CD4-positive, alpha-beta memory T cell (primary cell): ENCODE results near the gene KRT4. TPM values are rescaled to one million over a fixed set of nuclear protein-coding genes. Genes with fewer than 3 reads are reported as not detected.
A peak's percentile ranks its signal among the peaks of the same experiment; 100 is the strongest.

Experiments used
- CTCF ChIA-PET: fragments of 350-600 bp; sonication (Branson Sonifier 250); formaldehyde crosslinking; loops from one replicate; lab custom pipeline; 2021; ENCODE audit warnings: inconsistent platforms; ENCODE audit not compliant: partially characterized antibody; lab: Charles Lee
- POLR2A ChIA-PET: fragments of 350-600 bp; sonication (Branson Sonifier 250); formaldehyde crosslinking; loops from one replicate; lab custom pipeline; 2021; ENCODE audit not compliant: partially characterized antibody; lab: Charles Lee
- DNase-seq, 5 donors: peaks; one replicate each; pipeline versions ENCODE4 v3.0.0 to v3.0.0-alpha.2; 2020 to 2022; ENCODE audit warnings: mixed read lengths in 1 of 5
- H3K27ac ChIP-seq: one replicate; pipeline ENCODE4 v1.7.0; 2013; ENCODE audit warnings: low read depth, low read length
- H3K27me3 ChIP-seq: 2 replicates; pipeline ENCODE4 v1.7.0; 2013; ENCODE audit warnings: mild to moderate bottlenecking, low read length, moderate library complexity; ENCODE audit not compliant: insufficient read depth
- H3K36me3 ChIP-seq: 2 replicates; pipeline ENCODE4 v1.7.0; 2013; ENCODE audit warnings: mild to moderate bottlenecking, low read length, moderate library complexity; ENCODE audit not compliant: insufficient read depth
- H3K4me1 ChIP-seq: 2 replicates; pipeline ENCODE4 v1.7.0; 2013; ENCODE audit warnings: mild to moderate bottlenecking, low read length, moderate library complexity; ENCODE audit not compliant: insufficient read depth
- H3K4me3 ChIP-seq, 2 donors: one replicate each; pipeline ENCODE4 v1.7.0; 2013; ENCODE audit warnings: low read length in 2 of 2, mild to moderate bottlenecking in 1 of 2
- H3K9me3 ChIP-seq, 2 donors: one replicate each; pipeline ENCODE4 v1.7.0; 2013; ENCODE audit warnings: low read length in 2 of 2, control low read depth in 1 of 2; ENCODE audit not compliant: control insufficient read depth in 1 of 2
- H3K27ac Mint-ChIP-seq, 7 donors: one replicate each; pipeline ENCODE4 v1.8.0; 2020 to 2021; ENCODE audit warnings: mixed read lengths in 7 of 7, mild to moderate bottlenecking in 6 of 7, inconsistent platforms in 3 of 7, moderate library complexity in 3 of 7
- H3K27me3 Mint-ChIP-seq, 2 donors: one replicate each; pipeline ENCODE4 v1.8.0; 2020 to 2021; ENCODE audit warnings: mixed read lengths in 2 of 2
- H3K36me3 Mint-ChIP-seq, 2 donors: one replicate each; pipeline ENCODE4 v1.8.0; 2020 to 2021; ENCODE audit warnings: mixed read lengths in 2 of 2, inconsistent platforms in 1 of 2, mild to moderate bottlenecking in 1 of 2
- H3K4me1 Mint-ChIP-seq, 4 donors: one replicate each; pipeline ENCODE4 v1.8.0; 2020 to 2021; ENCODE audit warnings: mixed read lengths in 4 of 4, mild to moderate bottlenecking in 1 of 4
- H3K4me3 Mint-ChIP-seq, 8 donors: one replicate each; pipeline ENCODE4 v1.8.0; 2020 to 2021; ENCODE audit warnings: mixed read lengths in 8 of 8, mild to moderate bottlenecking in 7 of 8, moderate library complexity in 6 of 8, inconsistent platforms in 3 of 8
- H3K9me3 Mint-ChIP-seq, 8 donors: one replicate each; pipeline ENCODE4 v1.8.0; 2020 to 2021; ENCODE audit warnings: mixed read lengths in 8 of 8, mild to moderate bottlenecking in 5 of 8, inconsistent platforms in 3 of 8, moderate library complexity in 1 of 8
- intact Hi-C: fragments of 100-400 bp; cut with micrococcal nuclease; formaldehyde crosslinking; loops from one replicate; pipeline ENCODE4 v1.15.1; 2023
- polyA plus RNA-seq, 2 donors: library from polyadenylated mRNA; unstranded; fragments of 300-500 nt; fragmentation: Illumina TruSeq; gene quantifications; one replicate each; pipeline ENCODE4 v1.2.3, GENCODE V29; 2021
- total RNA-seq, 2 experiments: library from RNA; stranded (reverse); gene quantifications; one replicate each; pipeline ENCODE4 v1.2.3, GENCODE V29; 2021

The KRT4 gene
- total and polyA plus RNA-seq, 4 experiments from 2014 or later: not detected

DNA sequence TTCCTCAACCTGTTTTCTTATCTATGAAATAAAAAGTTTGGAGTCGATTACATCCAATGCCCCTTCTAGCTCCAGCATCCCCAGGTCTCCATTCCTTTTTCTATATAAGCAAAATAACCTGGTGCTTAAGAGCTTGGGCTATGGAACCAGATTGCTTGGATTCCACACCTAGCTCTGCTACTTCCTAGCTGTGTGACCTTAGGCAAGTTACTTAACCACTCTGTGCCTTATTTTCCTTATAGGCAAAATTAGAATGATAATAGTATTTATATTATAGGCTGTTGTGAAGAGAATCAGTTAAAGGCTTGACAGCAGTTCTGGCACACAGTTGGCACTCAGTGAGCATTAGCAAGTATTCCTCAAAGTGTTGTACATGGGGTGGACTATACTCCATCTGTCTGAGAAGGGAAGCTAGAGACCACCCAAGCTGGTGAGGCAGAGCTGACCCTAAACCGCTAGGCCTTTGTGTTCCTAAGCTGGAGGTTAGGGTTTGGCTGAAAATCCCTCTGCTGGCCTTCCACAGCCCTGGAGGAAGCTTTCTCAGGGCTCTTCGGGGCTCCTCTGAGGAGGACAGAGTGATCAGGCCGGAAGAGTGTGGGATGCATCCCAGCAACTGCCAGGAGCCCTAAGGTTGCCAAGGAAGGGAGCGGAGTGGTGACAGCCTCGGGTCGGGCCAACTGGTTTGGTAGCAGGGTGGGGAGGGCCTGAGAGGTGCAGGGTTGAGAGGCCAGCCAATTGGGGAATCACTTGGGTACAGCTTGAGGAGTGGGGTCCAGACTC, 6.0 kb upstream of the KRT4 start:
- no peaks in the 10 kb centered on the region for H3K9me3 ChIP-seq
- intact Hi-C loops: no loop called here
- Mint-ChIP-seq H3K36me3 (no peaks in the 10 kb centered on the region), H3K4me3 (no peak overlapping the region), H3K27ac (no peak overlapping the region), H3K27me3 (peaks cover 7 to 12% of the 10 kb centered on the region in 2 donors), H3K4me1 (peaks cover 0 to 9% (median 4%) of the 10 kb centered on the region in 4 donors), H3K9me3 (no peaks in the 10 kb centered on the region)
- POLR2A ChIA-PET: no interaction called here
- H3K27ac ChIP-seq: no peak overlapping the region
- no peaks in the 10 kb centered on the region for H3K36me3 ChIP-seq
- H3K27me3 ChIP-seq: no peaks in the 10 kb centered on the region
- CTCF ChIA-PET: no interaction called here
- DNase-seq: no peak
- no peak overlapping the region for H3K4me3 ChIP-seq
- H3K4me1 ChIP-seq: no peaks in the 10 kb centered on the region

DNA sequence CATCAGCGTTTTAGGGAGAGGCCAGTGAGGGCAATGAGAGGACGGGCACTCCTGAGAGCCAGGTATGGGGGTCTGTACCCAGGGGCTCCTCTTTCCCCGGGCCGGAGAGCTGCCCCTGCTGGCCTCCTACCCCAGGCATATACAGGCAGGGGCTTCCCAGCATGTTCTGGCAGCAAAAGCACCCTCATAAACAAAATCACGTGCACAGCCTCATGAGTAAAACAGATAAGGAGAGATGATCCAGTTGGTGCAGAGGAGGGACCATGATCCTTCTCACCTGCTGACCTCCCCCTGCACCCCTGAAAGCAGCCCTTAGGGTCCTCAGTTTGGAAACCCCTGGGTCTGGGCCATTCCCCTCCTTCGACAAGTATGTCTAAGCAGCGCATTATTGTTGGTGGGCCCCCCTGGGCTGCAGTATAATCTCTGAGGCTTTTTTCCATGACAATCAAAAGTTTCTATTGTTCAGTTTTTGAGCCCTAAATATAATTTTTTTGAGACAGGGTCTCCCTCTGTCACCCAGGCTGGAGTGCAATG, 5.0 kb upstream of the KRT4 start:
- Mint-ChIP-seq H3K4me1 (peaks cover 0 to 9% (median 4%) of the 10 kb centered on the region in 4 donors), H3K27ac (no peak overlapping the region), H3K9me3 (no peaks in the 10 kb centered on the region), H3K27me3 (peaks cover 7 to 12% of the 10 kb centered on the region in 2 donors), H3K4me3 (no peak overlapping the region), H3K36me3 (no peaks in the 10 kb centered on the region)
- H3K9me3 ChIP-seq: no peaks in the 10 kb centered on the region
- POLR2A ChIA-PET: no interaction called here
- no peak overlapping the region for H3K27ac ChIP-seq
- DNase-seq: no peak
- intact Hi-C loops: no loop called here
- H3K36me3 ChIP-seq: no peaks in the 10 kb centered on the region
- H3K4me3 ChIP-seq: no peak overlapping the region
- CTCF ChIA-PET: no interaction called here
- H3K27me3 ChIP-seq: no peaks in the 10 kb centered on the region
- H3K4me1 ChIP-seq: no peaks in the 10 kb centered on the region

DNA sequence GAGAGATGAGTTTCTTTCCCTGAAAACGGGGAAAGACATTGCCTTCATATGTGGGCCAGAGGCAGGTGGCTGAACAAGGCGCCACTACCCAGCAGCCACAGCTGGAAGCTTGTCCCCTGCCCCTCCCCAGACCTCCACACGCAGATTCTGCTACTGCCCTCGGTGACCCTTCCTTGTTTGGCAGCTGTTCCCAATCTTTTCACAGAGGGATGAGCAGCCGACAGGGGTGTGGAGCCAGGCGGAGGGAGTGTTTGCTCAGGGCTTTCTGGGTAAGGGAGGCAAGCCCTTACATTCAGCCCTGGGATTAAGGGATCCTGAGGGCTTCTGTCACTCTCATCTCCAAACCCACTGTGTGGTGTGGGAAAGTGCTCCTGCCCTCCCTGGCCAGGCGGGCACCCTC, 4.5 kb upstream of the KRT4 start:
- CTCF ChIA-PET: no interaction called here
- H3K4me1 ChIP-seq: no peaks in the 10 kb centered on the region
- H3K4me3 Mint-ChIP-seq: no peak overlapping the region

DNA sequence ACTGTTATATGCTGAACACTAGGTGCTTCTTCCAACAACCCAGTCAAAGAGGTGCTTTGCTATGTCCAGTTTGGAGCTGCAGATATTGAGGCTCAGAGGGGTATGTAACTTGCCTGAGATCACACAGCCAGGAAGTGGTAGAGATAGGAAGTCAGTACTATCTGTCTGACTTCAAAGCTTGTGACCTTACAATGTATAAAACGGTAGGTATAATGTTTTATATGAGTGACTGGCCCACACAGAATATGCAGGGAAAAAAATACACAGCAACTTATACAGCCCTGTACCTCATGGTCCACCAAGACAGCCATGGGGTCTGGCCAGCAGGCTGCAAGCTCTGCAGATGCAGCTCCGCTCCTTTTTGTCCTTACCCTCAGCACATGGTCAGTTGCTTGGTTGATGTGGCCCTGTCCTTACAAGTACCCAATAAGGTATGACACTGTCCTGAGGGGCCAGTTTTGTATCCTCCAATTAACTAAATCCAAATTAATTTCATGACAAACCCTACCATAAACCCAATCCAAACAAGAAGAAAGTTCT, 3.9 kb upstream of the KRT4 start:
- H3K4me3 ChIP-seq: no peak overlapping the region
- DNase-seq: no peak
- no peaks in the 10 kb centered on the region for H3K27me3 ChIP-seq
- peaks cover 0 to 9% (median 4%) of the 10 kb centered on the region in 4 donors for H3K4me1 Mint-ChIP-seq
- no peaks in the 10 kb centered on the region for H3K4me1 ChIP-seq
- H3K9me3 Mint-ChIP-seq: no peaks in the 10 kb centered on the region
- no peaks in the 10 kb centered on the region for H3K36me3 ChIP-seq
- no peaks in the 10 kb centered on the region for H3K9me3 ChIP-seq
- intact Hi-C loops: no loop called here
- no peak overlapping the region for H3K4me3 Mint-ChIP-seq
- peak overlapping the region in 1 of 7 donors; percentile 51 for H3K27ac Mint-ChIP-seq
- POLR2A ChIA-PET: no interaction called here
- CTCF ChIA-PET: no interaction called here
- H3K36me3 Mint-ChIP-seq: no peaks in the 10 kb centered on the region
- peaks cover 3 to 12% of the 10 kb centered on the region in 2 donors for H3K27me3 Mint-ChIP-seq
- no peak overlapping the region for H3K27ac ChIP-seq

More for the DNA sequence above, 4.5 kb upstream of the KRT4 start:
- no peaks in the 10 kb centered on the region for H3K27me3 ChIP-seq
- POLR2A ChIA-PET: no interaction called here
- H3K4me1 Mint-ChIP-seq: peaks cover 0 to 9% (median 4%) of the 10 kb centered on the region in 4 donors
- intact Hi-C loops: no loop called here
- no peak for DNase-seq
- no peaks in the 10 kb centered on the region for H3K9me3 ChIP-seq
- H3K27me3 Mint-ChIP-seq: peaks cover 7 to 12% of the 10 kb centered on the region in 2 donors
- H3K9me3 Mint-ChIP-seq: no peaks in the 10 kb centered on the region
- no peaks in the 10 kb centered on the region for H3K36me3 ChIP-seq
- no peak overlapping the region for H3K4me3 ChIP-seq
- peak overlapping the region in 2 of 7 donors; percentile 47 to 51 for H3K27ac Mint-ChIP-seq
- H3K27ac ChIP-seq: no peak overlapping the region
- H3K36me3 Mint-ChIP-seq: no peaks in the 10 kb centered on the region

DNA sequence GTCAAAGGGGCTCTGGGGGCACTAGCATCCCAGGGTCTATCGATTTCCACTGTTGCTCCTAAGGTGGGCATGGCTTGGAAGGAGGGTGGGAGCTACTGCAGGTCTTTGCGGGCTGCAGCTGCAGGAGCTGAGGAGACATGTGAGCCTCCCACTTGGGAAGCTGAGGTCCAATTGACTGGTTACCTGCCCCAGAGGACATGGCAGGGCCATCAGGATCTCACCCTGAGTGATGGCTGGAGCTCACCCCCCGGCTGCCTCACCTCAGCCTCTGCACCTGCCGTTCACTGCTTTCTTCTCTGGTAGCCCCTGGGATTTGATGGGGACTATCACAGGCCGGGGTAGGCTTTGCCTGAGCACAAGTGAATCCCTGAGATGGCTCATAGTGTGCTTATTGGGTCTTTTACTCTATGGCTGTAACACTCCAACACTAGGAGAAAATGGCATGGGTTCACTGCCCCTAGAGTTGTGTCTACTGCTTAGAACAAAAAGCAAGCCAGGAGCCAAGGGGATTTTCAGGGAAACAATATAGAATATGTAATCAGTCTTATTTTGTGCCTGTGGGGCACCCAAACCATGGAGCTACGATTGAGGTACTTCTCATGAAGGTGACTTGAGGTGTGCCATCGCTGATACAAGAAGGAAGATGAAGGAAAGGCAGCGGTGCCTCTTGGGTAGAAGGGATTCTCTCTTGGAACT, 3.2 kb upstream of the KRT4 start:
- Mint-ChIP-seq H3K36me3 (no peaks in the 10 kb centered on the region), H3K27ac (no peak overlapping the region), H3K4me1 (peaks cover 0 to 9% (median 4%) of the 10 kb centered on the region in 4 donors), H3K27me3 (peaks cover 3 to 12% of the 10 kb centered on the region in 2 donors), H3K9me3 (no peaks in the 10 kb centered on the region), H3K4me3 (no peak overlapping the region)
- H3K36me3 ChIP-seq: no peaks in the 10 kb centered on the region
- POLR2A ChIA-PET: no interaction called here
- DNase-seq: no peak
- no peaks in the 10 kb centered on the region for H3K9me3 ChIP-seq
- intact Hi-C loops: no loop called here
- H3K27me3 ChIP-seq: no peaks in the 10 kb centered on the region
- no peak overlapping the region for H3K4me3 ChIP-seq
- CTCF ChIA-PET: no interaction called here
- H3K27ac ChIP-seq: no peak overlapping the region
- H3K4me1 ChIP-seq: no peaks in the 10 kb centered on the region

DNA sequence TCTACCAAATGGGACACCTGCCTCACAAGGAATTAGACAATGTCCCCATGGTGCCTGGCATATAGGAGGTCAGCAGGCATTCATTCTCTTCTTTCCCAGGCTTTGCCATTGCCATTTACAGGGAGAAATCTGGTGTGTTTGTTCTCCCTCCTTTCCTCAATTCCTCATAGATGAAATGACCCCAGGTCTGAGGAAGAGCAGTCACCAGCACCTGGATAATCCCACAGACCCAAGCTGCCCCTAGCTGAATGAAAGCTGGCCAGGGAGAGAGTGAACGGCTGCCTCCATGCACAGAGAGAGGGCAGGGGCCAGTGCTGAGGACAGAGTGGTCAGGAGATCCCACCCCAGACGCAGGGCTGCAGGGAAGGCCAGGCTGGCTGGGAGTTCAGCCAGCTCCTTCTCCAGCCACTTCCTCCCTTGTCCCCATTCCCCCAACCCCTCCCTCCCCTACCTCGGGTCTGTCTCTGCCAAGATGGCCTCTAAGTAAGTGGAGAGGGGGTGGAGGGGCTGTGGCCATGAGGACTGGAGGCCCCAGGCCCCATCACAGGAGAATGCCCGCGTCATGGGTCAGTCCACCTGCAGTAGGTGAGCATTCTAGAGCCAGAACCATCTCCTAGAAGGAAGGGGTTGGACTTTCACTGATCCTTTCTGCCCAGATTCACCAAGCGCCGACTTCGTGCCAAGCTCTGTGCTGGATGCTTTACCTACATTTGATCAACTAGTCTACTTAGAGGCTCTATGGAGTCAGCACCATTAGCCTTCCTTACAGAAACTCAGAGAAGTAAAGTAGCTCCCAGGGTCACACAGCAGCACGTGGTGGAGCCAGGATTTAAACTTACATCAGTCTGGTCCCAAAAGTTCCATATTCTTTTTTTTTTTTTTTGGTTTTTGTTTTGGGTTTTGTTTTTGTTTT, 2.0 kb upstream of the KRT4 start:
- ChIA-PET POLR2A (no interaction called here), CTCF (no interaction called here)
- Histone ChIP-seq H3K4me3 (no peak overlapping the region), H3K9me3 (no peaks in the 10 kb centered on the region), H3K27ac (no peak overlapping the region), H3K4me1 (no peaks in the 10 kb centered on the region), H3K36me3 (no peaks in the 10 kb centered on the region), H3K27me3 (no peaks in the 10 kb centered on the region)
- no peak overlapping the region for H3K4me3 Mint-ChIP-seq
- no peaks in the 10 kb centered on the region for H3K9me3 Mint-ChIP-seq
- DNase-seq: no peak
- H3K36me3 Mint-ChIP-seq: no peaks in the 10 kb centered on the region
- peaks cover 1 to 12% of the 10 kb centered on the region in 2 donors for H3K27me3 Mint-ChIP-seq
- intact Hi-C loops: no loop called here
- peaks cover 0 to 9% (median 4%) of the 10 kb centered on the region in 4 donors for H3K4me1 Mint-ChIP-seq
- no peak overlapping the region for H3K27ac Mint-ChIP-seq
